Measurements from ENCODE around the gene CNTN4. TPM values are rescaled to one million over a fixed set of nuclear protein-coding genes. Genes with fewer than 3 reads are reported as not detected.

Gene CNTN4
- total and polyA plus RNA-seq, 4 donors = 15.8 to 228 (median 41.2) TPM

- intact Hi-C loops (cut with DNase I) = no loop called here
- WGBS, 2 donors = 82 to 84% methylated on average over 3 of the region's 3 CpGs
- Histone ChIP-seq H3K27me3 (ENCODE audit: control insufficient read depth in 1 of 2, insufficient read depth in 2 of 2, low read length in 1 of 2) (no peaks in the 10 kb centered on the region), H3K36me3 (ENCODE audit: control insufficient read depth in 1 of 2, insufficient read depth in 2 of 2, low read length in 1 of 2) (no peaks in the 10 kb centered on the region), H3K9me3 (ENCODE audit: control insufficient read depth, low read length) (no peaks in the 10 kb centered on the region), H3K4me1 (ENCODE audit: control insufficient read depth in 1 of 2, insufficient read depth in 2 of 2, low read length in 2 of 2) (no peaks in the 10 kb centered on the region), H3K4me3 (ENCODE audit: low read length in 2 of 2) (no peak overlapping the region), H3K27ac (ENCODE audit: low read depth in 1 of 2, low read length in 2 of 2) (no peak overlapping the region)
- no peak for DNase-seq
- ATAC-seq (ENCODE audit: low FRiP score) = no peak
Measured at GRCh38 chr3:2212206-2212605, 113.5 kb downstream of the CNTN4 start.

GRCh38 chr3:2218375-2218774 is 119.7 kb downstream of the CNTN4 start:
- intact Hi-C loops (cut with DNase I) = no loop called here
- DNase-seq (no peak), ATAC-seq (ENCODE audit: low FRiP score) (no peak)
- Histone ChIP-seq H3K27ac (ENCODE audit: low read depth in 1 of 2, low read length in 2 of 2) (no peak overlapping the region), H3K36me3 (ENCODE audit: control insufficient read depth in 1 of 2, insufficient read depth in 2 of 2, low read length in 1 of 2) (no peaks in the 10 kb centered on the region), H3K4me1 (ENCODE audit: control insufficient read depth in 1 of 2, insufficient read depth in 2 of 2, low read length in 2 of 2) (no peaks in the 10 kb centered on the region), H3K27me3 (ENCODE audit: control insufficient read depth in 1 of 2, insufficient read depth in 2 of 2, low read length in 1 of 2) (no peaks in the 10 kb centered on the region), H3K9me3 (ENCODE audit: control insufficient read depth, low read length) (no peaks in the 10 kb centered on the region), H3K4me3 (ENCODE audit: low read length in 2 of 2) (no peak overlapping the region)
- 94 to 97% methylated on average over 4 of the region's 4 CpGs for WGBS, 2 donors

- H3K4me1 ChIP-seq (ENCODE audit: control insufficient read depth in 1 of 2, insufficient read depth in 2 of 2, low read length in 2 of 2) = no peaks in the 10 kb centered on the region
- ATAC-seq (ENCODE audit: low FRiP score) (no peak), DNase-seq (no peak)
- no peak overlapping the region for H3K4me3 ChIP-seq (ENCODE audit: low read length in 2 of 2)
- H3K27ac ChIP-seq (ENCODE audit: low read depth in 1 of 2, low read length in 2 of 2) = no peak overlapping the region
- intact Hi-C loops (cut with DNase I) = no loop called here
- no peaks in the 10 kb centered on the region for H3K9me3 ChIP-seq (ENCODE audit: control insufficient read depth, low read length)
- no peaks in the 10 kb centered on the region for H3K36me3 ChIP-seq (ENCODE audit: control insufficient read depth in 1 of 2, insufficient read depth in 2 of 2, low read length in 1 of 2)
- WGBS, 2 donors = 32 to 61% methylated on average over 2 of the region's 2 CpGs
- no peaks in the 10 kb centered on the region for H3K27me3 ChIP-seq (ENCODE audit: control insufficient read depth in 1 of 2, insufficient read depth in 2 of 2, low read length in 1 of 2)
Measured at GRCh38 chr3:2218816-2219215, 120.2 kb downstream of the CNTN4 start.

GRCh38 chr3:2236203-2236602 is 137.5 kb downstream of the CNTN4 start:
- H3K4me1 ChIP-seq (ENCODE audit: control insufficient read depth in 1 of 2, insufficient read depth in 2 of 2, low read length in 2 of 2) = peaks cover 0 to 2% of the 10 kb centered on the region in 2 donors
- 85 to 91% methylated on average over 4 of the region's 4 CpGs for WGBS, 2 donors
- no peak overlapping the region for H3K27ac ChIP-seq (ENCODE audit: low read depth in 1 of 2, low read length in 2 of 2)
- ATAC-seq (ENCODE audit: low FRiP score) = no peak
- H3K36me3 ChIP-seq (ENCODE audit: control insufficient read depth in 1 of 2, insufficient read depth in 2 of 2, low read length in 1 of 2) = no peaks in the 10 kb centered on the region
- no peaks in the 10 kb centered on the region for H3K27me3 ChIP-seq (ENCODE audit: control insufficient read depth in 1 of 2, insufficient read depth in 2 of 2, low read length in 1 of 2)
- intact Hi-C loops (cut with DNase I) = no loop called here
- H3K4me3 ChIP-seq (ENCODE audit: low read length in 2 of 2) = no peak overlapping the region
- H3K9me3 ChIP-seq (ENCODE audit: control insufficient read depth, low read length) = no peaks in the 10 kb centered on the region
- DNase-seq = no peak

GRCh38 chr3:2244137-2244536 is 145.5 kb downstream of the CNTN4 start:
- no peak for ATAC-seq (ENCODE audit: low FRiP score)
- intact Hi-C loops (cut with DNase I) = no loop called here
- no peak for DNase-seq

GRCh38 chr3:2246873-2247648 is 148.4 kb downstream of the CNTN4 start:
- H3K27ac ChIP-seq (ENCODE audit: low read depth in 1 of 2, low read length in 2 of 2) = no peak overlapping the region
- H3K4me3 ChIP-seq (ENCODE audit: low read length in 2 of 2) = no peak overlapping the region
- no peak for DNase-seq
- H3K9me3 ChIP-seq (ENCODE audit: control insufficient read depth, low read length) = no peaks in the 10 kb centered on the region
- no peak for ATAC-seq (ENCODE audit: low FRiP score)
- 74 to 81% methylated on average over 6 of the region's 6 CpGs for WGBS, 2 donors
- intact Hi-C loops (cut with DNase I) = no loop called here
- H3K4me1 ChIP-seq (ENCODE audit: control insufficient read depth in 1 of 2, insufficient read depth in 2 of 2, low read length in 2 of 2) = peaks cover 0 to 4% of the 10 kb centered on the region in 2 donors
- H3K27me3 ChIP-seq (ENCODE audit: control insufficient read depth in 1 of 2, insufficient read depth in 2 of 2, low read length in 1 of 2) = no peaks in the 10 kb centered on the region
- no peaks in the 10 kb centered on the region for H3K36me3 ChIP-seq (ENCODE audit: control insufficient read depth in 1 of 2, insufficient read depth in 2 of 2, low read length in 1 of 2)

More at GRCh38 chr3:2244137-2244536, 145.5 kb downstream of the CNTN4 start:
- Histone ChIP-seq H3K4me3 (ENCODE audit: low read length in 2 of 2) (no peak overlapping the region), H3K27me3 (ENCODE audit: control insufficient read depth in 1 of 2, insufficient read depth in 2 of 2, low read length in 1 of 2) (no peaks in the 10 kb centered on the region), H3K9me3 (ENCODE audit: control insufficient read depth, low read length) (no peaks in the 10 kb centered on the region), H3K36me3 (ENCODE audit: control insufficient read depth in 1 of 2, insufficient read depth in 2 of 2, low read length in 1 of 2) (no peaks in the 10 kb centered on the region), H3K4me1 (ENCODE audit: control insufficient read depth in 1 of 2, insufficient read depth in 2 of 2, low read length in 2 of 2) (peaks cover 0 to 4% of the 10 kb centered on the region in 2 donors), H3K27ac (ENCODE audit: low read depth in 1 of 2, low read length in 2 of 2) (no peak overlapping the region)

- Histone ChIP-seq H3K27ac (ENCODE audit: low read depth in 1 of 2, low read length in 2 of 2) (no peak overlapping the region), H3K4me3 (ENCODE audit: low read length in 2 of 2) (no peak overlapping the region), H3K36me3 (ENCODE audit: control insufficient read depth in 1 of 2, insufficient read depth in 2 of 2, low read length in 1 of 2) (no peaks in the 10 kb centered on the region), H3K27me3 (ENCODE audit: control insufficient read depth in 1 of 2, insufficient read depth in 2 of 2, low read length in 1 of 2) (no peaks in the 10 kb centered on the region), H3K4me1 (ENCODE audit: control insufficient read depth in 1 of 2, insufficient read depth in 2 of 2, low read length in 2 of 2) (peaks cover 0 to 4% of the 10 kb centered on the region in 2 donors), H3K9me3 (ENCODE audit: control insufficient read depth, low read length) (no peaks in the 10 kb centered on the region)
- DNase-seq (no peak), ATAC-seq (ENCODE audit: low FRiP score) (no peak)
- intact Hi-C loops (cut with DNase I) = no loop called here
- WGBS, 2 donors = 81 to 83% methylated on average over 4 of the region's 4 CpGs
Measured at GRCh38 chr3:2247831-2248230, 149.2 kb downstream of the CNTN4 start.

- Histone ChIP-seq H3K27me3 (ENCODE audit: control insufficient read depth in 1 of 2, insufficient read depth in 2 of 2, low read length in 1 of 2) (no peaks in the 10 kb centered on the region), H3K9me3 (ENCODE audit: control insufficient read depth, low read length) (no peaks in the 10 kb centered on the region), H3K36me3 (ENCODE audit: control insufficient read depth in 1 of 2, insufficient read depth in 2 of 2, low read length in 1 of 2) (no peaks in the 10 kb centered on the region), H3K27ac (ENCODE audit: low read depth in 1 of 2, low read length in 2 of 2) (no peak overlapping the region), H3K4me1 (ENCODE audit: control insufficient read depth in 1 of 2, insufficient read depth in 2 of 2, low read length in 2 of 2) (no peaks in the 10 kb centered on the region), H3K4me3 (ENCODE audit: low read length in 2 of 2) (no peak overlapping the region)
- intact Hi-C loops (cut with DNase I) = no loop called here
- DNase-seq = no peak
- ATAC-seq (ENCODE audit: low FRiP score) = no peak
- 93 to 97% methylated on average over 3 of the region's 3 CpGs for whole genome bisulfite sequencing, 2 donors
Measured at GRCh38 chr3:2250783-2251182, 152.1 kb downstream of the CNTN4 start.

- Histone ChIP-seq H3K27ac (ENCODE audit: low read depth in 1 of 2, low read length in 2 of 2) (no peak overlapping the region), H3K27me3 (ENCODE audit: control insufficient read depth in 1 of 2, insufficient read depth in 2 of 2, low read length in 1 of 2) (no peaks in the 10 kb centered on the region), H3K4me3 (ENCODE audit: low read length in 2 of 2) (peak overlapping the region in 1 of 2 donors; percentile 33), H3K4me1 (ENCODE audit: control insufficient read depth in 1 of 2, insufficient read depth in 2 of 2, low read length in 2 of 2) (no peaks in the 10 kb centered on the region), H3K36me3 (ENCODE audit: control insufficient read depth in 1 of 2, insufficient read depth in 2 of 2, low read length in 1 of 2) (no peaks in the 10 kb centered on the region), H3K9me3 (ENCODE audit: control insufficient read depth, low read length) (no peaks in the 10 kb centered on the region)
- DNase-seq = no peak
- ATAC-seq (ENCODE audit: low FRiP score) = peak; percentile 64
- intact Hi-C loops (cut with DNase I) = no loop called here
- WGBS, 2 donors = 34 to 45% methylated on average over 3 of the region's 3 CpGs
Measured at GRCh38 chr3:2261747-2262146, 163.1 kb downstream of the CNTN4 start.

Measured in aorta (tissue), 5 donors.